Endothelial cell of umbilical vein (primary cell): ENCODE measurements around the gene ZC3HAV1. TPM values are rescaled to one million over a fixed set of nuclear protein-coding genes. Genes with fewer than 3 reads are reported as not detected.

Source experiments
- BruUV-seq: library from RNA; stranded (reverse); fragments of 400-500 nt; replicated peaks from 2 replicates; lab custom pipeline; 2021; lab: Mats Ljungman, UMichigan
- CTCF ChIA-PET: fragments of 300-600, 350-600 bp; sonication (Branson Sonifier 250); formaldehyde crosslinking; loops from one replicate; lab custom pipeline; 2021; ENCODE audit warnings: antibody characterized with exemption, inconsistent platforms; lab: Charles Lee
- POLR2A ChIA-PET: fragments of 300-600, 350-600 bp; sonication (Branson Sonifier 250); formaldehyde crosslinking; loops from one replicate; lab custom pipeline; 2021; ENCODE audit warnings: antibody characterized with exemption, inconsistent platforms; lab: Charles Lee
- DNase-seq: peaks from one replicate; pipeline ENCODE4 v3.0.0-alpha.2; 2011; ENCODE audit warnings: low read depth, low spot score
- FAIRE-seq: peaks from 2 replicates; lab custom pipeline; 2011; peaks lifted over from hg19 to GRCh38; lab: Jason Lieb, UNC
- H2AFZ ChIP-seq: 2 replicates; pipeline ENCODE4 v1.6.0; 2012; ENCODE audit warnings: low read depth, low read length, control low read depth, inconsistent platforms
- H3K27ac ChIP-seq: 2 replicates; pipeline ENCODE4 v1.5.1; 2011; ENCODE audit warnings: low read depth, mild to moderate bottlenecking, control low read depth, low read length, moderate library complexity; ENCODE audit not compliant: insufficient read depth
- H3K27me3 ChIP-seq, 2 experiments: 2 replicates each; pipeline versions ENCODE4 v1.6.0 to v1.6.1; 2011; ENCODE audit warnings: low read length in 2 of 2, mixed read lengths in 1 of 2; ENCODE audit not compliant: control insufficient read depth in 2 of 2, insufficient read depth in 2 of 2
- H3K36me3 ChIP-seq, 2 experiments: 2 replicates in 1 of 2; 3 replicates in 1 of 2; pipeline ENCODE4 v1.5.1; 2011; ENCODE audit warnings: low read length in 2 of 2, mild to moderate bottlenecking in 1 of 2, moderate library complexity in 1 of 2; ENCODE audit not compliant: control insufficient read depth in 2 of 2, insufficient read depth in 2 of 2; ENCODE audit errors: extremely low read depth in 1 of 2
- H3K4me1 ChIP-seq: 3 replicates; pipeline ENCODE4 v1.5.1; 2011; ENCODE audit warnings: mild to moderate bottlenecking, low read length; ENCODE audit not compliant: control insufficient read depth, insufficient read depth; ENCODE audit errors: extremely low read depth
- H3K4me2 ChIP-seq: 2 replicates; pipeline ENCODE4 v1.6.1; 2011; ENCODE audit warnings: low read length, control low read depth, mixed read lengths; ENCODE audit not compliant: insufficient read depth
- H3K4me3 ChIP-seq, 3 experiments: fragments of 200-600 bp in 1 of 3; sonication (generic), shearing (Covaris generic) in 1 of 3; replicated peaks in 1 of 3; 2 replicates each; pipeline ENCODE4 v1.5.1; 2011 to 2016; ENCODE audit warnings: control low read depth in 3 of 3, low read length in 3 of 3, mild to moderate bottlenecking in 2 of 3, inconsistent platforms in 1 of 3, low read depth in 1 of 3, moderate library complexity in 1 of 3; ENCODE audit not compliant: insufficient read depth in 1 of 3
- H3K79me2 ChIP-seq: 2 replicates; pipeline ENCODE4 v1.6.0; 2012; ENCODE audit warnings: low read length, inconsistent platforms; ENCODE audit not compliant: control insufficient read depth, insufficient read depth
- H3K9ac ChIP-seq: replicated peaks from 2 replicates; pipeline ENCODE3; 2011; ENCODE audit warnings: low read length, control low read depth; ENCODE audit not compliant: insufficient read depth; ENCODE audit errors: extremely low read depth
- H3K9me1 ChIP-seq: replicated peaks from 3 replicates; pipeline ENCODE4 v1.6.0; 2011; ENCODE audit warnings: mild to moderate bottlenecking, low read length; ENCODE audit not compliant: control insufficient read depth, insufficient read depth; ENCODE audit errors: extremely low read depth
- H3K9me3 ChIP-seq: replicated peaks from 2 replicates; pipeline ENCODE4 v1.5.1; 2012; ENCODE audit warnings: low read length, inconsistent platforms; ENCODE audit not compliant: control insufficient read depth, insufficient read depth
- H4K20me1 ChIP-seq: replicated peaks from 2 replicates; pipeline ENCODE3; 2011; ENCODE audit warnings: mild to moderate bottlenecking, low read length; ENCODE audit not compliant: control insufficient read depth, insufficient read depth; ENCODE audit errors: extremely low read depth
- EZH2 ChIP-seq: IDR thresholded peaks from 2 replicates; pipeline ENCODE4 v1.6.1; 2012; ENCODE audit warnings: borderline replicate concordance, low read depth, mild to moderate bottlenecking, moderate library complexity, low read length, inconsistent platforms; ENCODE audit not compliant: severe bottlenecking
- FOS ChIP-seq: IDR thresholded peaks from 2 replicates; pipeline ENCODE4 v1.6.1; 2011; ENCODE audit warnings: mild to moderate bottlenecking, low read length, moderate library complexity, borderline replicate concordance; ENCODE audit not compliant: insufficient read depth
- GATA2 ChIP-seq: IDR thresholded peaks from 2 replicates; pipeline ENCODE4 v1.7.0; 2011; ENCODE audit warnings: low read depth, mild to moderate bottlenecking, moderate library complexity, mixed read lengths, low read length; ENCODE audit not compliant: insufficient read length, insufficient read depth
- JUN ChIP-seq: IDR thresholded peaks from 2 replicates; pipeline ENCODE4 v1.6.1; 2011; ENCODE audit warnings: borderline replicate concordance, low read depth; ENCODE audit not compliant: insufficient read length, insufficient read depth
- POLR2A ChIP-seq: IDR thresholded peaks from 2 replicates; pipeline ENCODE4 v1.6.1; 2012; ENCODE audit warnings: low read depth, mild to moderate bottlenecking, control low read depth, low read length
- POLR2AphosphoS5 ChIP-seq: IDR thresholded peaks from 2 replicates; pipeline ENCODE4 v1.6.1; 2012; ENCODE audit warnings: low read depth, mild to moderate bottlenecking, control low read depth, low read length, moderate library complexity; ENCODE audit not compliant: insufficient read depth
- dilution Hi-C: fragments of 300-500 bp; cut with MboI; formaldehyde crosslinking; loops from one replicate; pipeline ENCODE4 v1.15.0; 2019; ENCODE audit warnings: low sequenced_read_pairs; ENCODE audit not compliant: extremely low pct_ligation_motif_present
- intact Hi-C: fragments of 100-400 bp; cut with micrococcal nuclease; formaldehyde crosslinking; loops from one replicate; pipeline ENCODE4 v1.10.0; 2022
- polyA plus RNA-seq, 4 experiments: library from polyadenylated mRNA; depleted of rRNA in 3 of 4; stranded (reverse) in 3 of 4; unstranded in 1 of 4; fragments of >200 nt; gene quantifications; 2 replicates each; pipeline versions ENCODE4 v1.2.1 to v1.2.3, GENCODE V29; 2011 to 2012; ENCODE audit warnings: missing spikeins in 1 of 4
- total RNA-seq: library from RNA; stranded (reverse); gene quantifications from 2 replicates; pipeline ENCODE4 v1.2.3, GENCODE V29; 2021
- TF ChIP-seq, protein P1 (sequence below): IDR thresholded peaks from 2 replicates; pipeline ENCODE4 v1.6.1; 2011; ENCODE audit not compliant: insufficient read depth, insufficient read length
- TF ChIP-seq, protein P2 (sequence below), 2 donors: IDR thresholded peaks; 1 replicate in 1 of 2; 2 replicates in 1 of 2; pipeline ENCODE4 v1.5.1; 2011; ENCODE audit warnings: low read length in 2 of 2, mild to moderate bottlenecking in 2 of 2, moderate library complexity in 2 of 2, control low read depth in 1 of 2, inconsistent platforms in 1 of 2, low read depth in 1 of 2; ENCODE audit not compliant: insufficient read depth in 1 of 2; ENCODE audit errors: extremely low read depth in 1 of 2

Gene ZC3HAV1
- total and polyA plus RNA-seq, 2 donors (not counting 3 experiments of a cell fraction or from before 2014, with no cell fraction given): 17.1 to 37.7 TPM

DNA sequence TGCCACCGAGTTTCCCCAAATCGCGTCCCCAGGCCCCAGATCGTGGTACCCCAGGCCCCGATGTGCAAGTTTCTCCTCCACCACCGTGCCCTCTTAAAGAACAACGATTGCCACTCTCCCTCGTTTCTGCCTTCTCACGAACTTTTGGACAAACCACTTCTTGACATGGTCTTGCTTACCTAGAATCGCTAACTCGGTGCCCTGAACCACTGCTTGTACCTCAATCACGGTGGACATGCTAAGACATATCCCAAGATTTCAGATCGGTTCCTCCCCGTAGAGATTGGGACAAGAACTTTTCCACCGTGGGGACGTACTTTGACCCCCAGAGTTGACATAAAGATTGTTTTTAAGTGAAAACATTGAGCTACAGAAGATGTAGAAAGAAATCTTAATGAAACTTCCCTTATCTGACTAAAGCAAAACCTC is 477 bp upstream of the ZC3HAV1 start:
- H3K27me3 ChIP-seq: no peaks in the 10 kb centered on the region
- peak overlapping the region; percentile 80 for H3K9ac ChIP-seq
- H3K9me1 ChIP-seq: no peaks in the 10 kb centered on the region
- peak overlapping the region; percentile 69 to 87 (median 71) for H3K4me3 ChIP-seq
- no peak for FAIRE-seq
- peak overlapping the region; percentile 86 for H2AFZ ChIP-seq
- H3K4me2 ChIP-seq: peak overlapping the region; percentile 88
- H3K9me3 ChIP-seq: no peaks in the 10 kb centered on the region
- POLR2A ChIA-PET: interaction anchor here (0.6 kb wide), 1 partner anchor 13 kb away, joined by 5 read pairs; no protein-coding TSS in a partner anchor
- intact Hi-C loops: loop anchor here (1.0 to 5.0 kb wide), 7 partner anchors 8 to 247 kb away; partner anchors contain the start of genes LUC7L2 and UBN2
- H3K36me3 ChIP-seq: no peaks in the 10 kb centered on the region
- CTCF ChIA-PET: no interaction called here
- BruUV-seq: no TSS peak
- H4K20me1 ChIP-seq: no peaks in the 10 kb centered on the region
- dilution Hi-C loops: no loop called here
- DNase-seq: no peak
- no peak for TF ChIP-seq JUN
- TF ChIP-seq FOS: no peak
- no peak for TF ChIP-seq EZH2
- TF ChIP-seq, protein P1, sequence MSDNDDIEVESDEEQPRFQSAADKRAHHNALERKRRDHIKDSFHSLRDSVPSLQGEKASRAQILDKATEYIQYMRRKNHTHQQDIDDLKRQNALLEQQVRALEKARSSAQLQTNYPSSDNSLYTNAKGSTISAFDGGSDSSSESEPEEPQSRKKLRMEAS: no peak
- TF ChIP-seq POLR2A: no peak
- no peak for TF ChIP-seq POLR2AphosphoS5
- TF ChIP-seq GATA2: no peak
- TF ChIP-seq, protein P2, sequence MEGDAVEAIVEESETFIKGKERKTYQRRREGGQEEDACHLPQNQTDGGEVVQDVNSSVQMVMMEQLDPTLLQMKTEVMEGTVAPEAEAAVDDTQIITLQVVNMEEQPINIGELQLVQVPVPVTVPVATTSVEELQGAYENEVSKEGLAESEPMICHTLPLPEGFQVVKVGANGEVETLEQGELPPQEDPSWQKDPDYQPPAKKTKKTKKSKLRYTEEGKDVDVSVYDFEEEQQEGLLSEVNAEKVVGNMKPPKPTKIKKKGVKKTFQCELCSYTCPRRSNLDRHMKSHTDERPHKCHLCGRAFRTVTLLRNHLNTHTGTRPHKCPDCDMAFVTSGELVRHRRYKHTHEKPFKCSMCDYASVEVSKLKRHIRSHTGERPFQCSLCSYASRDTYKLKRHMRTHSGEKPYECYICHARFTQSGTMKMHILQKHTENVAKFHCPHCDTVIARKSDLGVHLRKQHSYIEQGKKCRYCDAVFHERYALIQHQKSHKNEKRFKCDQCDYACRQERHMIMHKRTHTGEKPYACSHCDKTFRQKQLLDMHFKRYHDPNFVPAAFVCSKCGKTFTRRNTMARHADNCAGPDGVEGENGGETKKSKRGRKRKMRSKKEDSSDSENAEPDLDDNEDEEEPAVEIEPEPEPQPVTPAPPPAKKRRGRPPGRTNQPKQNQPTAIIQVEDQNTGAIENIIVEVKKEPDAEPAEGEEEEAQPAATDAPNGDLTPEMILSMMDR (IDR thresholded peaks at IDR 0.05; ENCODE audit: extremely low read depth in 1 of 2, insufficient read depth in 1 of 2, low read depth in 1 of 2, low read length in 2 of 2): no peak
- peak overlapping the region; percentile 64 for H3K27ac ChIP-seq
- peaks cover 37% of the 10 kb centered on the region for H3K79me2 ChIP-seq
- peaks cover 13% of the 10 kb centered on the region for H3K4me1 ChIP-seq
